A549 (cell line): ENCODE measurements around the gene TTPAL. TPM values are rescaled to one million over a fixed set of nuclear protein-coding genes. Genes with fewer than 3 reads are reported as not detected.

ENCODE experiments used
- ATAC-seq, 2 experiments: fragments of 200-7000 bp in 1 of 2; fragments of >200 bp in 1 of 2; cut with Nextera tagmentation in 1 of 2; cut with Tn5 transposase in 1 of 2; 3 replicates each; pipeline versions ENCODE4 v1.8.0 to v1.9.1; 2018 to 2020; ENCODE audit warnings: mild to moderate bottlenecking in 1 of 2, moderate library complexity in 1 of 2
- CTCF ChIA-PET: fragments of 300-600 bp; sonication (Branson Sonifier 250); formaldehyde crosslinking; extraction: SDS; loops from one replicate; lab custom pipeline; 2021; ENCODE audit warnings: antibody characterized with exemption, inconsistent platforms; lab: Yijun Ruan, JAX
- POLR2A ChIA-PET: fragments of 350-600 bp; formaldehyde crosslinking; extraction: SDS; loops from one replicate; lab custom pipeline; 2021; ENCODE audit warnings: antibody characterized with exemption, inconsistent platforms; lab: Yijun Ruan, JAX
- DNase-seq, 2 experiments: peaks; one replicate each; pipeline versions ENCODE4 v3.0.0 to v3.0.0-alpha.2; 2011 to 2016; ENCODE audit warnings: low read depth in 1 of 2, low spot score in 1 of 2
- FAIRE-seq: peaks from 2 replicates; lab custom pipeline; 2011; peaks lifted over from hg19 to GRCh38; lab: Jason Lieb, UNC
- H3K27ac ChIP-seq, 2 experiments: fragments of >200 bp; sonication (Bioruptor Twin); formaldehyde crosslinking; 3 replicates each; pipeline ENCODE4 v1.5.1; 2016 to 2017
- H3K4me1 ChIP-seq: fragments of >200 bp; sonication (Bioruptor Twin); formaldehyde crosslinking; 3 replicates; pipeline ENCODE4 v1.6.1; 2016
- H3K4me2 ChIP-seq: fragments of >200 bp; sonication (Bioruptor Twin); formaldehyde crosslinking; 3 replicates; pipeline ENCODE4 v1.6.1; 2016
- H3K4me3 ChIP-seq: fragments of >200 bp; sonication (Bioruptor Twin); formaldehyde crosslinking; 3 replicates; pipeline ENCODE4 v1.5.1; 2016
- H3K9me3 ChIP-seq: fragments of >200 bp; sonication (Bioruptor Twin); formaldehyde crosslinking; 3 replicates; pipeline ENCODE4 v1.6.1; 2016
- BHLHE40 ChIP-seq: IDR thresholded peaks from 2 replicates; pipeline ENCODE4 v1.6.1; 2012; ENCODE audit warnings: low read depth, low read length, inconsistent platforms
- CHD4 ChIP-seq: fragments of 200-600 bp; sonication (generic); IDR thresholded peaks from 2 replicates; pipeline ENCODE4 v1.6.1; 2016; ENCODE audit warnings: antibody characterized with exemption, mild to moderate bottlenecking, borderline replicate concordance
- ESRRA ChIP-seq: fragments of 150-350 bp; IDR thresholded peaks from 2 replicates; pipeline ENCODE4 v1.6.1; 2014; ENCODE audit warnings: mild to moderate bottlenecking, low read length, borderline replicate concordance
- FOSB ChIP-seq: fragments of 250-450 bp; sonication (Bioruptor Pico); IDR thresholded peaks from 2 replicates; pipeline ENCODE4 v1.5.0; 2020; ENCODE audit warnings: mild to moderate bottlenecking, moderate library complexity
- FOXS1 ChIP-seq: fragments of 250-450 bp; sonication (Bioruptor Pico); IDR thresholded peaks from 2 replicates; pipeline ENCODE4 v1.5.0; 2020; ENCODE audit warnings: mild to moderate bottlenecking, moderate library complexity
- HDAC2 ChIP-seq: fragments of 200-600 bp; sonication (generic); IDR thresholded peaks from 2 replicates; pipeline ENCODE4 v1.6.1; 2016
- HOXB13 ChIP-seq: fragments of 250-450 bp; sonication (Bioruptor Pico); IDR thresholded peaks from 2 replicates; pipeline ENCODE4 v1.5.0; 2020; ENCODE audit warnings: low read depth, mild to moderate bottlenecking, moderate library complexity
- RAD21 ChIP-seq, 2 experiments: fragments of >200 bp in 1 of 2; sonication (Bioruptor Twin) in 1 of 2; formaldehyde crosslinking in 1 of 2; IDR thresholded peaks in 1 of 2; conservative IDR thresholded peaks in 1 of 2; 2 replicates in 1 of 2; 3 replicates in 1 of 2; pipeline ENCODE4 v1.6.1; 2012 to 2018; ENCODE audit warnings: inconsistent platforms in 1 of 2
- SMC3 ChIP-seq: fragments of >200 bp; sonication (Bioruptor Twin); formaldehyde crosslinking; IDR thresholded peaks from 3 replicates; pipeline ENCODE4 v1.6.1; 2018; ENCODE audit warnings: inconsistent platforms
- USF2 ChIP-seq: fragments of 450-650 bp; IDR thresholded peaks from 2 replicates; pipeline ENCODE4 v1.6.1; 2014; ENCODE audit warnings: antibody characterized with exemption
- ZNF302 ChIP-seq: fragments of 250-450 bp; sonication (Bioruptor Pico); IDR thresholded peaks from 2 replicates; pipeline ENCODE4 v1.9.0; 2021; ENCODE audit warnings: inconsistent platforms, mild to moderate bottlenecking, moderate library complexity
- WGBS: methylation state at CpG from one replicate; pipeline ENCODE4 v1.1.6; 2017; ENCODE audit errors: missing lambda C conversion rate; 5-methylcytosine and 5-hydroxymethylcytosine counted together
- polyA plus RNA-seq, 4 experiments: library from polyadenylated mRNA; depleted of rRNA in 3 of 4; stranded (reverse); fragments of >200 nt; fragmentation: RNase III in 1 of 4; extraction: RNeasy Plus Mini Kit Qiagen cat#74134 plus additional on column Dnase treatment in 1 of 4; gene quantifications; 2 replicates in 3 of 4; 3 replicates in 1 of 4; pipeline ENCODE4 v1.2.3, GENCODE V29; 2011 to 2017
- TF ChIP-seq, protein P1 (sequence below): fragments of 250-450 bp; sonication (Bioruptor Pico); IDR thresholded peaks from 2 replicates; pipeline ENCODE4 v1.5.0; 2020; ENCODE audit warnings: low read depth, mild to moderate bottlenecking, moderate library complexity
- TF ChIP-seq, protein P2 (sequence below): fragments of >200 bp; sonication (Bioruptor Twin); formaldehyde crosslinking; IDR thresholded peaks from 2 replicates; pipeline ENCODE4 v1.6.1; 2016
- TF ChIP-seq, protein P3 (sequence below): fragments of >200 bp; sonication (Bioruptor Twin); formaldehyde crosslinking; IDR thresholded peaks from 3 replicates; pipeline ENCODE4 v1.5.1; 2016
- TF ChIP-seq, protein P4 (sequence below): fragments of 250-450 bp; sonication (Bioruptor Pico); IDR thresholded peaks from 2 replicates; pipeline ENCODE4 v1.5.0; 2021; ENCODE audit warnings: mild to moderate bottlenecking, moderate library complexity, borderline replicate concordance
- TF ChIP-seq, protein P5 (sequence below): fragments of 150-350 bp; IDR thresholded peaks from 2 replicates; pipeline ENCODE4 v1.6.1; 2014; ENCODE audit warnings: low read depth, mild to moderate bottlenecking, low read length

Gene TTPAL
- polyA plus RNA-seq, 2 of the 4 experiments (the other 2 are of a cell fraction) = 9.1 to 9.2 TPM

DNA sequence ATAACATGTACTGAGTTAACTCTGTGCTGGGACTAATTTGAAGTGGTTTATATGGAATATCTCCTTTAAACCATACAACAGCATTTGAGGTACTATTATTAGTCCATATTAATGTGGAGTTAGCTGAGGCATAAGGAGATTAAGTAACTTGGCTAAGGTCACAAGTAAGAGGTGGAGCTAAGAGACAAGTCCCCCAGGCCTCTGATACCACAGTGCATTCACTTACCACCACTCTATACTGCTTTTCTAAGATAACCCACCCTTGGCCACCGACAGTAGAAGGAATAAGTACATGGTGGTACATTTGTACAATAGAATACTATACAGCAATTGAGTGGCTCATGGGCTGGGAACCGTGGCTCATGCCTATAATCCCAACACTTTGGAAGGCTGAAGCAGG, 16.4 kb upstream of the TTPAL start:
- Histone ChIP-seq H3K27ac (no peak overlapping the region), H3K4me2 (no peak overlapping the region), H3K9me3 (no peaks in the 10 kb centered on the region), H3K4me1 (0 out of 3 replicates have a peak, but pooled peaks cover 5% of the 10 kb centered on the region), H3K4me3 (no peak overlapping the region)
- DNase-seq = no peak
- ATAC-seq = no peak
- WGBS = 30% methylated on average over 2 of the region's 2 CpGs
- CTCF ChIA-PET = interaction anchor here (1.0 to 23.5 kb wide), 13 partner anchors 12 to 240 kb away, joined by 3 to 440 read pairs (median 5); no protein-coding TSS in a partner anchor
- POLR2A ChIA-PET = interaction anchor here (0.6 kb wide), 1 partner anchor 192 kb away, joined by 8 read pairs; no protein-coding TSS in a partner anchor
- FAIRE-seq = no peak
- TF ChIP-seq USF2 (no peak), SMC3 (no peak), BHLHE40 (no peak), FOSB (CRISPR knock-in tag) (no peak)

DNA sequence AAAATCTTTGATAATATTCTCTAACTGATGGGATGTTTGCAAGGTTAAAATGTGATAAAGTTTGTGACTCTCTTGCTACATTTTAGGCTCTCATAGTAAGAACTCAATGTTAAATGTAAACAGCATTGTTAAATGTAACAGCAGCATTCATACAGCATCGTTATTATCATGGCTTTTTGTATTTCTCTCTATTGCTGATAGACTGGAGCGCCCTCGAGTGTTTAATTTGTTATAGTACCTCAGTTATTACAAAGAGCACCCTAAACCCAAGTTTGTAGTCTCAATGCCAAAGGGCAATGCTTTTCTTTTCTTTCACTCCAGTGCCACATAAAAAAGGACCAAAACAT, 14.9 kb upstream of the TTPAL start:
- H3K4me3 ChIP-seq = no peak overlapping the region
- POLR2A ChIA-PET = no interaction called here
- H3K27ac ChIP-seq = peak overlapping the region; percentile 2 to 49; a peak in 2 of 6 replicates
- no peak for FAIRE-seq
- DNase-seq = peak; percentile 45 to 49
- TF ChIP-seq CHD4 (no peak), SMC3 (peak; percentile 84), RAD21 (conservative IDR thresholded peaks at IDR 0.05 in 1 of 2, IDR thresholded peaks at IDR 0.05 in 1 of 2) (peak; percentile 82 to 84), ESRRA (no peak), ZNF302 (CRISPR knock-in tag) (no peak), FOXS1 (no peak), HOXB13 (no peak), HDAC2 (no peak)
- TF ChIP-seq, protein P1, sequence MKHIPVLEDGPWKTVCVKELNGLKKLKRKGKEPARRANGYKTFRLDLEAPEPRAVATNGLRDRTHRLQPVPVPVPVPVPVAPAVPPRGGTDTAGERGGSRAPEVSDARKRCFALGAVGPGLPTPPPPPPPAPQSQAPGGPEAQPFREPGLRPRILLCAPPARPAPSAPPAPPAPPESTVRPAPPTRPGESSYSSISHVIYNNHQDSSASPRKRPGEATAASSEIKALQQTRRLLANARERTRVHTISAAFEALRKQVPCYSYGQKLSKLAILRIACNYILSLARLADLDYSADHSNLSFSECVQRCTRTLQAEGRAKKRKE = no peak
- TF ChIP-seq, protein P2, sequence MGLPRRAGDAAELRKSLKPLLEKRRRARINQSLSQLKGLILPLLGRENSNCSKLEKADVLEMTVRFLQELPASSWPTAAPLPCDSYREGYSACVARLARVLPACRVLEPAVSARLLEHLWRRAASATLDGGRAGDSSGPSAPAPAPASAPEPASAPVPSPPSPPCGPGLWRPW = no peak
- TF ChIP-seq, protein P3, sequence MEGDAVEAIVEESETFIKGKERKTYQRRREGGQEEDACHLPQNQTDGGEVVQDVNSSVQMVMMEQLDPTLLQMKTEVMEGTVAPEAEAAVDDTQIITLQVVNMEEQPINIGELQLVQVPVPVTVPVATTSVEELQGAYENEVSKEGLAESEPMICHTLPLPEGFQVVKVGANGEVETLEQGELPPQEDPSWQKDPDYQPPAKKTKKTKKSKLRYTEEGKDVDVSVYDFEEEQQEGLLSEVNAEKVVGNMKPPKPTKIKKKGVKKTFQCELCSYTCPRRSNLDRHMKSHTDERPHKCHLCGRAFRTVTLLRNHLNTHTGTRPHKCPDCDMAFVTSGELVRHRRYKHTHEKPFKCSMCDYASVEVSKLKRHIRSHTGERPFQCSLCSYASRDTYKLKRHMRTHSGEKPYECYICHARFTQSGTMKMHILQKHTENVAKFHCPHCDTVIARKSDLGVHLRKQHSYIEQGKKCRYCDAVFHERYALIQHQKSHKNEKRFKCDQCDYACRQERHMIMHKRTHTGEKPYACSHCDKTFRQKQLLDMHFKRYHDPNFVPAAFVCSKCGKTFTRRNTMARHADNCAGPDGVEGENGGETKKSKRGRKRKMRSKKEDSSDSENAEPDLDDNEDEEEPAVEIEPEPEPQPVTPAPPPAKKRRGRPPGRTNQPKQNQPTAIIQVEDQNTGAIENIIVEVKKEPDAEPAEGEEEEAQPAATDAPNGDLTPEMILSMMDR = peak; percentile 81
- TF ChIP-seq, protein P4, sequence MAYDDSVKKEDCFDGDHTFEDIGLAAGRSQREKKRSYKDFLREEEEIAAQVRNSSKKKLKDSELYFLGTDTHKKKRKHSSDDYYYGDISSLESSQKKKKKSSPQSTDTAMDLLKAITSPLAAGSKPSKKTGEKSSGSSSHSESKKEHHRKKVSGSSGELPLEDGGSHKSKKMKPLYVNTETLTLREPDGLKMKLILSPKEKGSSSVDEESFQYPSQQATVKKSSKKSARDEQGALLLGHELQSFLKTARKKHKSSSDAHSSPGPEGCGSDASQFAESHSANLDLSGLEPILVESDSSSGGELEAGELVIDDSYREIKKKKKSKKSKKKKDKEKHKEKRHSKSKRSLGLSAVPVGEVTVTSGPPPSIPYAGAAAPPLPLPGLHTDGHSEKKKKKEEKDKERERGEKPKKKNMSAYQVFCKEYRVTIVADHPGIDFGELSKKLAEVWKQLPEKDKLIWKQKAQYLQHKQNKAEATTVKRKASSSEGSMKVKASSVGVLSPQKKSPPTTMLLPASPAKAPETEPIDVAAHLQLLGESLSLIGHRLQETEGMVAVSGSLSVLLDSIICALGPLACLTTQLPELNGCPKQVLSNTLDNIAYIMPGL (CRISPR knock-in tag) = no peak
- TF ChIP-seq, protein P5, sequence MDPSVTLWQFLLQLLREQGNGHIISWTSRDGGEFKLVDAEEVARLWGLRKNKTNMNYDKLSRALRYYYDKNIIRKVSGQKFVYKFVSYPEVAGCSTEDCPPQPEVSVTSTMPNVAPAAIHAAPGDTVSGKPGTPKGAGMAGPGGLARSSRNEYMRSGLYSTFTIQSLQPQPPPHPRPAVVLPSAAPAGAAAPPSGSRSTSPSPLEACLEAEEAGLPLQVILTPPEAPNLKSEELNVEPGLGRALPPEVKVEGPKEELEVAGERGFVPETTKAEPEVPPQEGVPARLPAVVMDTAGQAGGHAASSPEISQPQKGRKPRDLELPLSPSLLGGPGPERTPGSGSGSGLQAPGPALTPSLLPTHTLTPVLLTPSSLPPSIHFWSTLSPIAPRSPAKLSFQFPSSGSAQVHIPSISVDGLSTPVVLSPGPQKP = no peak
- 3% methylated on average over 3 of the region's 3 CpGs for WGBS
- no peaks in the 10 kb centered on the region for H3K9me3 ChIP-seq
- no peak overlapping the region for H3K4me2 ChIP-seq
- H3K4me1 ChIP-seq = peaks cover 10% of the 10 kb centered on the region; the same call in 1 of the 3 replicates
- CTCF ChIA-PET = interaction anchor here (0.7 to 23.5 kb wide), 18 partner anchors 8 to 242 kb away, joined by 3 to 440 read pairs (median 6); partner anchors contain the start of gene GDAP1L1
- ATAC-seq = peak; percentile 72 to 87; a peak in 5 of 6 replicates
